Vagina (tissue), 2 donors: ENCODE measurements around the gene PDZD7. TPM values are rescaled to one million over a fixed set of nuclear protein-coding genes. Genes with fewer than 3 reads are reported as not detected.

ENCODE experiments used
- DNase-seq, 2 donors: peaks; one replicate each; pipeline ENCODE4 v3.0.0-alpha.2; 2017; ENCODE audit errors: extremely low spot score in 2 of 2
- H3K27ac ChIP-seq: fragments of 200-600 bp; sonication (generic); one replicate; pipeline ENCODE4 v1.5.1; 2019
- H3K27me3 ChIP-seq: fragments of 200-600 bp; sonication (generic); one replicate; pipeline ENCODE4 v1.5.1; 2019
- H3K36me3 ChIP-seq, 2 donors: fragments of 200-600 bp; sonication (generic); one replicate each; pipeline ENCODE4 v1.5.1; 2017 to 2019
- H3K4me1 ChIP-seq: fragments of 200-600 bp; sonication (generic); one replicate; pipeline ENCODE4 v1.5.1; 2019
- H3K4me3 ChIP-seq, 2 donors: fragments of 200-600 bp; sonication (generic); 1 replicate in 1 of 2; 2 replicates in 1 of 2; pipeline ENCODE4 v1.5.1; 2016 to 2019
- H3K9me3 ChIP-seq: fragments of 200-600 bp; sonication (generic); one replicate; pipeline ENCODE4 v1.5.1; 2019
- CTCF ChIP-seq, 3 experiments: fragments of 450-650 bp in 2 of 3; fragments of 200-600 bp in 1 of 3; sonication (generic) in 1 of 3; IDR thresholded peaks; one replicate each; pipeline ENCODE4 v1.5.1; 2017 to 2019; ENCODE audit warnings: antibody characterized with exemption in 3 of 3, mild to moderate bottlenecking in 2 of 3, moderate library complexity in 2 of 3
- POLR2A ChIP-seq, 2 donors: fragments of 450-650 bp; IDR thresholded peaks; one replicate each; pipeline ENCODE4 v1.6.1; 2017; ENCODE audit warnings: antibody characterized with exemption in 2 of 2, mild to moderate bottlenecking in 2 of 2, moderate library complexity in 2 of 2
- POLR2AphosphoS5 ChIP-seq, 2 donors: sonication (generic); formaldehyde crosslinking; IDR thresholded peaks; one replicate each; pipeline ENCODE4 v1.9.0; 2017; ENCODE audit warnings: antibody characterized with exemption in 2 of 2, mild to moderate bottlenecking in 2 of 2, low read depth in 1 of 2; ENCODE audit not compliant: insufficient read depth in 1 of 2
- intact Hi-C: fragments of 100-400 bp; cut with DNase I; formaldehyde crosslinking; loops from one replicate; pipeline ENCODE4 v1.15.1; 2023
- total RNA-seq: library from RNA; depleted of rRNA; stranded (reverse); fragments of >200 nt; gene quantifications from one replicate; pipeline ENCODE4 v1.2.3, GENCODE V29; 2016

Gene PDZD7
- total RNA-seq, 1 donor from 2014 or later = 1.5 TPM

DNA sequence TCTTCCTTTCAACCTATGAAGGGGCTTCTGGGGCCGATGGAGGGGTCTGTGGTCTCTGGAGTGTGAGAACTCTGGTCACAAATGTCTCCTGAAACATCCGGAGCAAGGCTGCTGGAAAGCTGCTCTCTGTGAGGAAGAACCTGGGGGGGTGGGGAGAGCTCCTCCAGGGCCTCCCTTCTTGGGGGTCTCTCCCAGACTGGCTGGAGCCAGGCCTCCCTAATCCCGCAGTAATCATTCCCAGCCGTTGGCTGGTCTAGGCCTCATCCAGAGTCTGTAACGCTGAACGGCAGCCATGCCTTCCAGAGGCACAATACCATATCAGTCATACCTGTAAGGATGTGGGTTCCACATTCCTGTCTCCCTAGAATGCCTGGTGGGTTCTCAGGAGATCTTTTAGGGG is 35.7 kb downstream of the PDZD7 start:
- TF ChIP-seq POLR2AphosphoS5 (IDR thresholded peaks at IDR 0.05; ENCODE audit: insufficient read depth in 1 of 2, low read depth in 1 of 2) (no peak), POLR2A (IDR thresholded peaks at IDR 0.05) (no peak), CTCF (IDR thresholded peaks at IDR 0.05) (no peak)
- no peak overlapping the region for H3K4me3 ChIP-seq
- H3K27me3 ChIP-seq = no peaks in the 10 kb centered on the region
- no peaks in the 10 kb centered on the region for H3K9me3 ChIP-seq
- intact Hi-C loops = loop anchor here (5.0 kb wide), 1 partner anchor 83 kb away; the partner anchor contains the start of gene SLF2
- H3K36me3 ChIP-seq = peaks cover 0 to 27% of the 10 kb centered on the region in 2 donors
- peaks cover 16% of the 10 kb centered on the region for H3K4me1 ChIP-seq
- no peak for DNase-seq
- no peak overlapping the region for H3K27ac ChIP-seq

DNA sequence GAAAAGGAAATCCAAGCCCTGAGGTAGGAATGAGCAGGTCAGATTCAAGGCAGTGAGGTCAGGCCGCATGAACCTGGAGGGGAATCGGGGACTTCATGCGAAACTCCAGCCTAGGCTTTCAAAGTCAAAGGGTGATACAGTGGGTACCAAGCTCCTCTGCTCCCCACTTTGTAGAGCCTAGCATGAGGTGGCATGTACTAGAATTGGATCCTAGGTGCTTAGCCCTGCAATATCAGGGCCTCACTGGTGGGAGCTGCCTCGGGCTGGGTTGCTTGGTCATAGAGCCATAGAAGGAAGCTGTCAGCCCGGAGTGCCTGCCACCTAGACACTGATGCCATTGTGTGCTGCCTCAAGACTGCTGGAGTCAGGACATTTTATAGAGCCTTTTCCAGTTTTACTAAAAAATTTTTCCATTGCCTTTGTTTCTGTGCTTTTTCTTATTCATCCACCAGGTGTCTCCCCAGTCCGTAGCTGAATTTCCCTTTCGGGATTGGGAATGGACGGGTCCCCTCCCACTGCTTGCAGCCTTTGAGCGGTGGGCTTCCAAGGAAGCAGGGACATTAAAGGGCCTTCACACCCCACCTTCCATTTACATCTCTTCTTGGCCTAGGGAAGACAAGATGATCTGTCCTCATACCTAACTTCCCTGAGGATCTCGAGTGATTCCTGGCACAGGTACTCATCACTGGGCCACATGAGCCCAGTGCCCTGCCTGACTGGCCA is 36.8 kb downstream of the PDZD7 start:
- Histone ChIP-seq H3K4me1 (peaks cover 26% of the 10 kb centered on the region), H3K27me3 (no peaks in the 10 kb centered on the region), H3K4me3 (no peak overlapping the region), H3K36me3 (peaks cover 0 to 35% of the 10 kb centered on the region in 2 donors), H3K27ac (no peak overlapping the region), H3K9me3 (no peaks in the 10 kb centered on the region)
- peak; percentile 52 to 78 (median 55) for TF ChIP-seq CTCF (IDR thresholded peaks at IDR 0.05)
- no peak for TF ChIP-seq POLR2AphosphoS5 (IDR thresholded peaks at IDR 0.05; ENCODE audit: insufficient read depth in 1 of 2, low read depth in 1 of 2)
- intact Hi-C loops = loop anchor here (5.0 kb wide), 1 partner anchor 68 kb away; the partner anchor contains the start of gene KAZALD1
- DNase-seq = no peak

- TF ChIP-seq CTCF (IDR thresholded peaks at IDR 0.05) (no peak), POLR2AphosphoS5 (IDR thresholded peaks at IDR 0.05; ENCODE audit: insufficient read depth in 1 of 2, low read depth in 1 of 2) (no peak), POLR2A (IDR thresholded peaks at IDR 0.05) (no peak)
- intact Hi-C loops = no loop called here
- H3K9me3 ChIP-seq = no peaks in the 10 kb centered on the region
These were observed 41.8 kb downstream of the PDZD7 start for GRCh38 chr10:100989088-100989487.

GRCh38 chr10:100988166-100988565 is 42.8 kb downstream of the PDZD7 start:
- no peak for TF ChIP-seq POLR2A (IDR thresholded peaks at IDR 0.05)
- no peak for TF ChIP-seq POLR2AphosphoS5 (IDR thresholded peaks at IDR 0.05; ENCODE audit: insufficient read depth in 1 of 2, low read depth in 1 of 2)
- no peak for TF ChIP-seq CTCF (IDR thresholded peaks at IDR 0.05)
- no peak for DNase-seq
- peaks cover 0 to 37% of the 10 kb centered on the region in 2 donors for H3K36me3 ChIP-seq
- no peak overlapping the region for H3K27ac ChIP-seq
- H3K4me1 ChIP-seq = peaks cover 41% of the 10 kb centered on the region
- no peaks in the 10 kb centered on the region for H3K27me3 ChIP-seq
- intact Hi-C loops = no loop called here
- peak overlapping the region; percentile 92 to 99 for H3K4me3 ChIP-seq
- H3K9me3 ChIP-seq = no peaks in the 10 kb centered on the region

More at GRCh38 chr10:100989088-100989487, 41.8 kb downstream of the PDZD7 start:
- Histone ChIP-seq H3K4me3 (no peak overlapping the region), H3K36me3 (peaks cover 0 to 41% of the 10 kb centered on the region in 2 donors), H3K27ac (no peak overlapping the region), H3K4me1 (peaks cover 41% of the 10 kb centered on the region), H3K27me3 (no peaks in the 10 kb centered on the region)
- DNase-seq = no peak

DNA sequence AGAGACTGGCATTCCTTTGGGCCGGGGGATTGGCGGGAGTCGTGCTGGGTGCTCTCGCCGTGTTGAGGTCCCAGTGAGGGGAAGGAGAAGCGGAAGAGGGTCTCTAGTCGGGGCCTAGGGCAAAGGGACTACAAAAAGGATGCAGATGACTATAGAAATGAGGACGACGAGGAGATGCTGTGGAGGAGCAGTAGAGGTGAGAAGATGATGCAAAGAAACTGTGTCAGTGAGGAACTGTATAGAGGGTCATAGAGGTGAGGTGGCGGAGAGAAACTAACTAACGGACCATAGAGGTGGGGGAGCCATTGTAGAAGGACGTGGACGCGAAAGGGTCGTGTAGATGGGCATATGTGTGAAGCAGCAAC is 43.3 kb downstream of the PDZD7 start:
- peak overlapping the region; percentile 92 to 99 for H3K4me3 ChIP-seq
- H3K27me3 ChIP-seq = no peaks in the 10 kb centered on the region
- intact Hi-C loops = no loop called here
- TF ChIP-seq POLR2AphosphoS5 (IDR thresholded peaks at IDR 0.05; ENCODE audit: insufficient read depth in 1 of 2, low read depth in 1 of 2) (no peak), POLR2A (IDR thresholded peaks at IDR 0.05) (no peak), CTCF (IDR thresholded peaks at IDR 0.05) (no peak)
- H3K36me3 ChIP-seq = peaks cover 0 to 34% of the 10 kb centered on the region in 2 donors
- peaks cover 41% of the 10 kb centered on the region for H3K4me1 ChIP-seq
- peak overlapping the region; percentile 85 for H3K27ac ChIP-seq
- H3K9me3 ChIP-seq = no peaks in the 10 kb centered on the region
- no peak for DNase-seq
